ENCODE data around the gene GPR149.

DNA sequence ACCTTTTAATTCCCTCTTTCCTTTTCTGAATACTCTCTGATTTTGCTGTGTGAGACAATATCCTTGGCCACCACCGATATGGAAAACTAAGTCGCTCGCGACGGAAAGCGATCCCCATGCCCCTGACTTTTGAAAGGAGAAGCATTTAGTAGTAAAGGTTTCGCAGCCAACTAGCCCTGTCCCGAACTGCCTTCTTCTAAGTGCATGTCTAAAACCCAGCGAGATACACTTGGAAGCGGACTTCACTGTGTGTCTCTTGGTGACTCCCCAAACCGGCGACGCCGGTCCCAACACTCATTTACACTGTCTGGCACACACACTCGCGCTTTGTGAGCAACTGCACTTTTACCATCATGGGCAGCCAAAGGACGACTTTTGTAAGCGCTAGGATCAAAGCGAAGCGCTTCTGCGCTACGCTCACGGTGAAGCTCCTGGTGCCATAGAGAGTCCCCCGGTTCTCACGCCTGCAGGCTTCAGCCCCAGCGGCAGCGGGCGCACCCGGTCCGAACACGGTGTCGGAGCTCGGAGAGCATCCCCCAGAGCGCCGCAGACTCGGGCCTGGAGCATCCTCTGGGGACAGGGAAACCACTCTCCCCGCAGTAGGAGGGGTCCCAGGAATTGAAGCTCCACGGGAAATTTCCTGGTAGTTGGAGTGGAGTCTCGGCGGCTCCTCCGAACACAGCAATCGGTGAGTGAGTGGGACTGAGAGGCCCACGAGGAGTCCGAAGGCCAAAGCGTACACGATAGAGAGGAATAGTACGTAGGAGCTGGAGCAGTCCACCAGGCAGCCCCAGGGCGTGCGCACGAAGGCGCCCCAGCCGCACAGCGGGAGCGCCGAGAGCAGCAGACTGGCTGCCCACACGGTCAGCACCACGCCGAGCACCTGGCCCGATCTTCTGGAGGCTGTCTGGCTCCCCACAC, 1.4 kb downstream of the GPR149 start:
- TF ChIP-seq, protein P1, sequence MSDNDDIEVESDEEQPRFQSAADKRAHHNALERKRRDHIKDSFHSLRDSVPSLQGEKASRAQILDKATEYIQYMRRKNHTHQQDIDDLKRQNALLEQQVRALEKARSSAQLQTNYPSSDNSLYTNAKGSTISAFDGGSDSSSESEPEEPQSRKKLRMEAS (IDR thresholded peaks at IDR 0.05) = no peak
- TF ChIP-seq EZH2 (IDR thresholded peaks at IDR 0.05) (no peak), POLR2A (IDR thresholded peaks at IDR 0.05; ENCODE audit: borderline replicate concordance, extremely low read depth, insufficient read depth, insufficient read length) (no peak), POLR2AphosphoS5 (IDR thresholded peaks at IDR 0.05; ENCODE audit: low read depth, low read length) (no peak), YY1 (IDR thresholded peaks at IDR 0.05; ENCODE audit: extremely low read depth, insufficient replicate concordance, low read depth, low read length) (no peak), SP1 (IDR thresholded peaks at IDR 0.05; ENCODE audit: low read depth) (no peak), EZH2phosphoT487 (IDR thresholded peaks at IDR 0.05; ENCODE audit: borderline replicate concordance) (no peak), EGR1 (IDR thresholded peaks at IDR 0.05; ENCODE audit: low read depth) (no peak), SIN3A (IDR thresholded peaks at IDR 0.05; ENCODE audit: low read depth) (no peak)
- TF ChIP-seq, protein P2, sequence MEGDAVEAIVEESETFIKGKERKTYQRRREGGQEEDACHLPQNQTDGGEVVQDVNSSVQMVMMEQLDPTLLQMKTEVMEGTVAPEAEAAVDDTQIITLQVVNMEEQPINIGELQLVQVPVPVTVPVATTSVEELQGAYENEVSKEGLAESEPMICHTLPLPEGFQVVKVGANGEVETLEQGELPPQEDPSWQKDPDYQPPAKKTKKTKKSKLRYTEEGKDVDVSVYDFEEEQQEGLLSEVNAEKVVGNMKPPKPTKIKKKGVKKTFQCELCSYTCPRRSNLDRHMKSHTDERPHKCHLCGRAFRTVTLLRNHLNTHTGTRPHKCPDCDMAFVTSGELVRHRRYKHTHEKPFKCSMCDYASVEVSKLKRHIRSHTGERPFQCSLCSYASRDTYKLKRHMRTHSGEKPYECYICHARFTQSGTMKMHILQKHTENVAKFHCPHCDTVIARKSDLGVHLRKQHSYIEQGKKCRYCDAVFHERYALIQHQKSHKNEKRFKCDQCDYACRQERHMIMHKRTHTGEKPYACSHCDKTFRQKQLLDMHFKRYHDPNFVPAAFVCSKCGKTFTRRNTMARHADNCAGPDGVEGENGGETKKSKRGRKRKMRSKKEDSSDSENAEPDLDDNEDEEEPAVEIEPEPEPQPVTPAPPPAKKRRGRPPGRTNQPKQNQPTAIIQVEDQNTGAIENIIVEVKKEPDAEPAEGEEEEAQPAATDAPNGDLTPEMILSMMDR (IDR thresholded peaks at IDR 0.05 in 2 of 3, conservative IDR thresholded peaks at IDR 0.05 in 1 of 3; ENCODE audit: borderline replicate concordance in 1 of 3, insufficient read depth in 1 of 3, low read depth in 2 of 3, low read length in 2 of 3) = no peak
- TF ChIP-seq, protein P3, sequence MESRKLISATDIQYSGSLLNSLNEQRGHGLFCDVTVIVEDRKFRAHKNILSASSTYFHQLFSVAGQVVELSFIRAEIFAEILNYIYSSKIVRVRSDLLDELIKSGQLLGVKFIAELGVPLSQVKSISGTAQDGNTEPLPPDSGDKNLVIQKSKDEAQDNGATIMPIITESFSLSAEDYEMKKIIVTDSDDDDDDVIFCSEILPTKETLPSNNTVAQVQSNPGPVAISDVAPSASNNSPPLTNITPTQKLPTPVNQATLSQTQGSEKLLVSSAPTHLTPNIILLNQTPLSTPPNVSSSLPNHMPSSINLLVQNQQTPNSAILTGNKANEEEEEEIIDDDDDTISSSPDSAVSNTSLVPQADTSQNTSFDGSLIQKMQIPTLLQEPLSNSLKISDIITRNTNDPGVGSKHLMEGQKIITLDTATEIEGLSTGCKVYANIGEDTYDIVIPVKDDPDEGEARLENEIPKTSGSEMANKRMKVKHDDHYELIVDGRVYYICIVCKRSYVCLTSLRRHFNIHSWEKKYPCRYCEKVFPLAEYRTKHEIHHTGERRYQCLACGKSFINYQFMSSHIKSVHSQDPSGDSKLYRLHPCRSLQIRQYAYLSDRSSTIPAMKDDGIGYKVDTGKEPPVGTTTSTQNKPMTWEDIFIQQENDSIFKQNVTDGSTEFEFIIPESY (IDR thresholded peaks at IDR 0.05; ENCODE audit: extremely low read depth, insufficient replicate concordance, low read length) = no peak
- TF ChIP-seq, protein P4, sequence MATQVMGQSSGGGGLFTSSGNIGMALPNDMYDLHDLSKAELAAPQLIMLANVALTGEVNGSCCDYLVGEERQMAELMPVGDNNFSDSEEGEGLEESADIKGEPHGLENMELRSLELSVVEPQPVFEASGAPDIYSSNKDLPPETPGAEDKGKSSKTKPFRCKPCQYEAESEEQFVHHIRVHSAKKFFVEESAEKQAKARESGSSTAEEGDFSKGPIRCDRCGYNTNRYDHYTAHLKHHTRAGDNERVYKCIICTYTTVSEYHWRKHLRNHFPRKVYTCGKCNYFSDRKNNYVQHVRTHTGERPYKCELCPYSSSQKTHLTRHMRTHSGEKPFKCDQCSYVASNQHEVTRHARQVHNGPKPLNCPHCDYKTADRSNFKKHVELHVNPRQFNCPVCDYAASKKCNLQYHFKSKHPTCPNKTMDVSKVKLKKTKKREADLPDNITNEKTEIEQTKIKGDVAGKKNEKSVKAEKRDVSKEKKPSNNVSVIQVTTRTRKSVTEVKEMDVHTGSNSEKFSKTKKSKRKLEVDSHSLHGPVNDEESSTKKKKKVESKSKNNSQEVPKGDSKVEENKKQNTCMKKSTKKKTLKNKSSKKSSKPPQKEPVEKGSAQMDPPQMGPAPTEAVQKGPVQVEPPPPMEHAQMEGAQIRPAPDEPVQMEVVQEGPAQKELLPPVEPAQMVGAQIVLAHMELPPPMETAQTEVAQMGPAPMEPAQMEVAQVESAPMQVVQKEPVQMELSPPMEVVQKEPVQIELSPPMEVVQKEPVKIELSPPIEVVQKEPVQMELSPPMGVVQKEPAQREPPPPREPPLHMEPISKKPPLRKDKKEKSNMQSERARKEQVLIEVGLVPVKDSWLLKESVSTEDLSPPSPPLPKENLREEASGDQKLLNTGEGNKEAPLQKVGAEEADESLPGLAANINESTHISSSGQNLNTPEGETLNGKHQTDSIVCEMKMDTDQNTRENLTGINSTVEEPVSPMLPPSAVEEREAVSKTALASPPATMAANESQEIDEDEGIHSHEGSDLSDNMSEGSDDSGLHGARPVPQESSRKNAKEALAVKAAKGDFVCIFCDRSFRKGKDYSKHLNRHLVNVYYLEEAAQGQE (IDR thresholded peaks at IDR 0.05; ENCODE audit: low read depth) = no peak
